GM18907 (cell line): ENCODE results near the gene THSD1.
"Not testable (repeated sequence)": the region's sequence is repeated elsewhere in the genome, so short reads cannot be mapped to it uniquely, and the experiment has no call there.

Experiments used
- ATAC-seq: cut with Tn5 transposase; IDR thresholded peaks from one replicate; pipeline ENCODE4 v1.9.1; 2021; ENCODE audit warnings: mild to moderate bottlenecking, moderate library complexity; ENCODE audit not compliant: unreplicated experiment

The THSD1 gene

DNA sequence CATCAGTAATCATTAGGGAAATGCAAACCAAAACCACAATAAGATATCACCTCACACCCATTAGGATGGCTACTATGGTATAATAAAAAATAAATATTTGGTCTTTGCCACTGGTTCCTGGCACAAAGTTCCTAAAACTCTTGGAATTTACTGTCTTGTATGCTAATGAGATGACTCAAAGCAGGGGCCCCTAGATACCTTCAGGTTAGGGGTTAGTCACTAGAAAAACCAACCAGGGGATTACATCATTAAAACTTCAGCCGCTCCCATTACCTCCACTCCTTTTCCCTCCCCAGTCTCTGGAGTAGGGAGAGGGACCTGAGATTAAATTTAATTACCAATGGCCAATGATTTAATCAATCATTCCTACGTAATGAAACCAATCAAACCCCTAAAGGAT, 49.6 kb downstream of the THSD1 start:
- no peak for ATAC-seq

DNA sequence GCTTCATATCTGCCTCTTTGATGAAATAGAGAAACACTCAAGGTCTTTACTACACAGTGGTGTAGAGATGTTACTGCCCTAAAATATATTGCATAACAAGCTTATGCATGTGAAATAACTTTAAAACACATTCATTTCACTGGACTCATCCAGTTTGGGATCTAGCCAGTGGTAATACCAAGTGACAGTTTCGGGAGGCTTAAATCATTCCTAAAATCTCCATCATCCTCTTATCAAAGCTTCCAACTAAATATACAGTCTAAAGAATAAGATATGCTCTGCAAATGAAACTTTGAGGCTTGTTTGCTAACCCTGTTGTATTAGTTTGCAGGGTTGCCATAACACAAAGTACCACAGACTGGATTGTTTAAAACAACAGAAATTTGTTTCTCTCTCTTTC, 52.8 kb downstream of the THSD1 start:
- ATAC-seq, result no peak

DNA sequence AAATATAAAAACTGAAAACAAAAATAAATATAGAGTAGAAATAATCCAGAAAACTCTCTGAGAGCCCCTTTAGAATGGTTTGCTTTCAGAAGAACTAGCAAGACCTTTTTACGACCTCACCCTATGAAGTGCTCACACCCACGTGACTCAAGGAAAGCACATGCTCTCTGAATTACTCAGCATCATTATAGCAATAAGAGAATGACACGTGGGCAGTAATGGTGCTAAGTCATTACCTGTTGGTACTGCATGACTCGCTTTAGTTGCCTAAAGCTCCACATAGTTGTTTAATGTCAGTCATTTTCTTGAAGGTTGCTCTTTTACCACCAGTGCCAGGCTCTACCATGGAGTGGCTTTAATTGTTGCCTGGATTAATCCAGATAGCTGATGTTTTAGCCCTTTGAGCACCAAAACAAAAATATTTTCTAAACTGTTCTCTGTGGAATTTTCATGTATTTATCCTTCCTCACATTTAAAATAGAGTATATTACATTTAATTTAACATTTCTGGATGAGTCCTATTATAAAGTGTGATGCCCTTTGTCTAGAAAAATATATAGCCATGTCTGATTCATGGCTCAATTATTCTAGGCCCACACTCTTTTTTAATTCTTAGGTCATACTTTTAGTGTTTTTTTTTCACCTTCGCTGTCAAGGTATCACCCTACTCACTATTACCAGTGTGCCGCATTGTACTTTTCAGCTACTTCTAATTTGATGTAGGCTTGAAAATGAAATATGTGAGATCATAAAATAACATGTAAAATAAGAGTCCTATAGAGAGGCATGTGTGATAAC, 56.8 kb downstream of the THSD1 start:
- ATAC-seq, result peak; percentile 43

DNA sequence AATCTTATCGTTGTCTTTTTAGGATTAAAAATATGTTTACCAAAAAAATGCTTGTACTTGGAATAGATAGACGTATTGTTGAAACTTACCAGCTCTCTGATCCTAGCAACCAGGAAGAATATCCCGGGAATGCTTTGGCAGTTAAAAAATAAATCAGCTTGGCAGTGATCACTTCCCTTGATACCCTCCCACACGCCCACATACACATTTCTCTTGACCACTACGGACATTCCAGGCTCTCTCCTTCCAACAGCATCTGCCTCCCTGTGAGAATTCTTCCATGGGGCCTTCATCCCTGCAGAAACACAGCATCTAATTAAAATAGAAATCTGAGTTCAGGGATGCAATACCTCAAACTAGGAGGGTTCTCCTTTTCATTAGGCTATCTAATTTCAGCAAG, 57.9 kb downstream of the THSD1 start:
- ATAC-seq, result no peak

DNA sequence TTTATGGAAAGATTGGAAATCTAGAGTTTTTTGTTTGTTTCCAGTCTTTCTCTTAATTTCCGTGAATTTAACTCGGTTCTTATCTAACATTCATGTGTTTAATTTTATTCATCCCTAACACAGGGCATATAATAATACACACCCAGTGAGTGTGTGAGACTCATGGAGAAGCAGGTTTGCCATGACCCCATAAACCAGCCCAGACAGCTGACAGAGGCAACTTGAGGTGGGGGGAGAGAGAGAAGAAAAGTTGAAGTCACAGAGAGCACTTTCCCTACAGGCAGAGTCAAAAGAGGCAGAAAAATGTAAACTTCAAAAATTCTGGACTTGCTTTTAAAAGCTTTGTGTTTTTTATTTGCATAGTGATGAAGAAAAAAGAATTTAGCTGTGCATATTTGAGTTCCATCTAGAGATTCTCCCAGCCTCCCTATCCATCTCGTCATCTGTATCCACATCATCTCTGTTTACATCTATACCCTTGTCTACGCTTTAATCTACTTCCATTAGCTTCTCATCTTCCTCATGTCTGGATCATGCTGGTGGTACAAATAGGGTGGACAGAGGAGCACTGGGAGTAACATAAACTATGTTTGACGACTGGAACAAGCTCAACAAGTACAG, 60.2 kb downstream of the THSD1 start:
- no peak for ATAC-seq

DNA sequence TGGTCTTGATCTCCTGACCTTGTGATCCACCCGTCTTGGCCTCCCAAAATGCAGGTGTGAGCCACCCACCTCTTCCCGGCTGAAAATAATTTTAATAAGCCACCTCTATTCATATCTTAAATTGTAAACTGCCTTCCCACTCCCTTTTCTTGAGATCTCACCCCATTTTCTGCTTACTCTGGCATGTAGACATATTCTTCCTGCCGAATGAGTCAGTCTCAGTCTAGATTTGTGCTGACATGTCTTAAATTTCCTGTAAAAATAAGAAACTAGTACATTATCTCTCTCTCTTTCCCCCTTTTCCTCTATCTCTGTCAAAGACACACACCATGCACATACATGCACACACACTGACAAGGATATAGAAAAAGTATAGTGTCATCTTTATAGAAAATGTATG, 60.9 kb downstream of the THSD1 start:
- ATAC-seq, result no peak

DNA sequence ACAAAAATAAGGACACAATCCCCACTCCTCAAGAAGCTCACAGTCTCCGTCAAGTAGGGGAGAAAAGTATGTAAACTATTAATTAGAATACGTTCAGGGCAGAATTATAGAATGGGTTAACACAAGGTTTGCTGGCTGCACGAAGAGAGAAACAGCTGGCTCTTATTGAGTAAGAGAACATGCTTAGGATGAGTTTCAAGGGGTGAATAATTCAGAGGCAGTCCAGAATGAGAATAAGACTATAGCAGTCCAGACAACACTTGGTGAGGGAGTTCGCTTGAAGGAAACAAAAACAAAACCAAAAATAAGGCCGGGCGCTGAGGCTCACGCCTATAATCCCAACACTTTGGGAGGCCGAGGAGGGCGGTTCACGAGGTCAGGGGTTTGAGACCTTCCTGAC, 61.9 kb downstream of the THSD1 start:
- no peak for ATAC-seq

DNA sequence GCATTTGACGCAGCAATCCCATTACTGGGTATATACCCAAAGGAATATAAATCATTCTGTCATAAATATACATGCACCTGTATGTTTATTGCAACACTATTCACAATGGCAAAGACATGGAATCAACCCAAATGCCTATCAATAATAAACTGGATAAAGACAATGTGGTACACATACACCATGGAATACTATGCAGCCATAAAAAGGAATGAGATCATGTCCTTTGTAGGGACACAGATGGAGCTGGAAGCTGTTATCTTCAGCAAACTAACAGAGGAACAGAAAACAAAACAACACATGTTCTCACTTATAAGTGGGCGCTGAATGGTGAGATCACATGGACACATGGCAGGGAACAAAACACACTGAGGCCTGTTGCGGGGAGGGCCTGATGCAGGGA, 63.8 kb downstream of the THSD1 start:
- ATAC-seq, result not testable (repeated sequence)

DNA sequence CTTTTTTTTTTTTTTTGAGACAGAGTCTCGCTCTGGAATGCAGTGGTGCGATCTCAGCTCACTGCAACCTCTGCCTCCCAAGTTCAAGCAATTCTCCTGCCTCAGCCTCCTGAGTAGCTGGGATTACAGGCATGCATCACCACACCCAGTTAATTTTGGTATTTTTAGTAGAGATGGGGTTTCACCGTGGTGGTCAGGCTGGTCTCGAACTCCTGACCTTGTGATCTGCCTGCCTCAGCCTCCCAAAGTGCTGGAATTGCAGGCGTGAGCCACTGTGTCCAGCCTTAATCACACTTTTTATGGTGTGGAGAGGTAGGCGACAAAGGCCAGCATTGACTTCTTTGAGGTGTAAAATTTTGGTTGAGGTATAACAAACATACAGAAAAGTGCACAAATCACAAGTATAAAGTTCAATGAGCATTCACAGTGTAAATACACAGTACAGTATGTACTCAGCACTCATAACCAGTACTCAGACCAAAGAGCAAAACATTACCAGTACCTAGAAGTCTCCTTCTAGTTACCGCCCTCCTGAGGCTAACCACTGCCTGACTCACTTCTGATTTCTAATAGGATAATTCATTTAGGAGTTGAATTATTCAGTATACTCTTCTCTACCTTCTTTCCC, 68.0 kb downstream of the THSD1 start:
- ATAC-seq, result not testable (repeated sequence)

DNA sequence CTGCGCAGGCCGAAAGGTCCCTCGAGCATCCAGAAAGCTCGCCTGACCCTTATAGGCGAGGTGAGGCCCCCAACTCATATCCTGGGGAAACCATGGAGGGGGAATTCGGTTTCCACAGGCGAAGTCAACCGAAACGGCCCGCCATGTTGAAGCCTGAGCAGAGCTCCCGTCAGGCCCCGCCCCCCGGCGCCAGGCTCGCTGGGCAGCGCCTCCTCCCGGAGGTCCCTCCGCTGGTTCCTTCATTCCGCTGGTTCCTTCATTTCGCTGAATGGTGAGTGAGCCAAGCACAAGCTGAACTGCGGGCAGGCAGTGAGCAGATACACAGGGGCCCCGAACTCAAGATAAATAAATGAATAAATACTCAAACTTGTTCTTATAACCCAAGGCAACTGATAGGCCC, 71.9 kb downstream of the THSD1 start:
- ATAC-seq, result not testable (repeated sequence)

DNA sequence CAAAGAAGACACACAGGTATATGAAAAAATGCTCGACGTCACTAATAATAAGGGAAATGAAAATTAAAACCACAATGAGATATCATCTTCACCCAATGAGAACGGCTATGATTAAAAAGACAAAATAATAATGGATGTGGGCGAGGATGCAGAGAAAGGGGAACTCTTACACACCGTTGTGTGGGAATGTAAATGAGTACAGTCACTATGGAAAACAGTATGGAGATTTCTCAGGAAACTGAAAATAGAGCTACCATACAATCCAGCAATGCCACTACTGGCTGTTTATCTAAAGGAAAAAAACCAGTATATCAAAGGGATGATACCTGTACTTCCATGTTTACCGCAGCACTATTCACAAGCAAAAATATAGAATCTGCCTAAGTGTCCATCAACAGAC, 74.1 kb downstream of the THSD1 start:
- not testable (repeated sequence) for ATAC-seq
